KMS-11 (cell line): ENCODE results near the gene HCN4.

Experiments
- H2AFZ ChIP-seq: fragments of 200-600 bp; sonication (generic); 2 replicates; pipeline ENCODE4 v1.6.1; 2016; ENCODE audit warnings: antibody characterized with exemption, mixed run types, low read depth
- H3K27ac ChIP-seq: fragments of 200-600 bp; sonication (generic); 2 replicates; pipeline ENCODE4 v1.6.1; 2016; ENCODE audit warnings: mild to moderate bottlenecking, mixed run types
- H3K27me3 ChIP-seq: fragments of 200-600 bp; sonication (generic); 2 replicates; pipeline ENCODE4 v1.6.1; 2017; ENCODE audit warnings: mild to moderate bottlenecking, low read depth, mixed run types, moderate library complexity; ENCODE audit not compliant: insufficient read depth
- H3K36me3 ChIP-seq: fragments of 200-600 bp; sonication (generic); 2 replicates; pipeline ENCODE4 v1.6.1; 2017; ENCODE audit warnings: mild to moderate bottlenecking, mixed run types; ENCODE audit not compliant: insufficient read depth
- H3K4me1 ChIP-seq: fragments of 200-600 bp; sonication (generic); 2 replicates; pipeline ENCODE4 v1.6.1; 2016; ENCODE audit warnings: mild to moderate bottlenecking, low read depth, mixed run types; ENCODE audit not compliant: poor library complexity, severe bottlenecking
- H3K4me2 ChIP-seq: fragments of 200-600 bp; sonication (generic); 2 replicates; pipeline ENCODE4 v1.7.0; 2016; ENCODE audit warnings: mild to moderate bottlenecking, mixed run types
- H3K4me3 ChIP-seq: fragments of 200-600 bp; sonication (generic); IDR thresholded peaks from 2 replicates; pipeline ENCODE4 v1.6.1; 2017; ENCODE audit warnings: low read depth, low read length, mixed read lengths; ENCODE audit not compliant: insufficient read depth
- H3K79me2 ChIP-seq: fragments of 200-600 bp; sonication (generic); 2 replicates; pipeline ENCODE4 v1.6.1; 2016; ENCODE audit warnings: low read depth, mixed run types; ENCODE audit not compliant: insufficient read depth
- H3K9ac ChIP-seq: fragments of 200-600 bp; sonication (generic); 2 replicates; pipeline ENCODE4 v1.6.1; 2016; ENCODE audit warnings: mild to moderate bottlenecking, mixed run types
- H4K20me1 ChIP-seq: fragments of 200-600 bp; sonication (generic); 2 replicates; pipeline ENCODE4 v1.6.1; 2016; ENCODE audit warnings: mild to moderate bottlenecking, mixed run types; ENCODE audit not compliant: insufficient read depth
- TF ChIP-seq, protein P1 (sequence below): fragments of 200-600 bp; sonication (generic); conservative IDR thresholded peaks from 2 replicates; pipeline ENCODE4 v1.6.1; 2017; ENCODE audit warnings: low read depth, mild to moderate bottlenecking, antibody characterized with exemption, low read length, moderate library complexity, mixed read lengths

Gene HCN4

DNA sequence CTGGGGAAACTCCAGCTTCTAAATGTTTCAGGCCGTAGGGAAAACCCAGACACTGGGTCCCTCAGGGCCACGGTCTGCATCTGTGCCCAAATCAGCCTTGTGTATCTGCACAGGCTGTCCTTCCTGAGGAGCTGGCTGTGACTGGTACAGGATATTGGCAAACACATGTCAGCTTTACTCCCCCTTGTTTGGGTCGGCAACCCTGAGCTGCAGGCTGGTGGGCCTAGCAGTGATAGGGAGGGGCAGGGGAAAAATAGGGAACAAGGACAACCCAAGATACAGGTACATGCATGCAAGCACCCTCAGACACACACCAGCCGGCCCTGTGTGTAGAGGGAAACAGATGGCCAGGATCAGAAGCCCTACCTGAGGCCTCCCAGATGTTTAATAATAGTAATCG, 28.7 kb upstream of the HCN4 start:
- H3K9ac ChIP-seq: no peak overlapping the region
- no peak overlapping the region for H3K4me2 ChIP-seq
- H3K4me1 ChIP-seq: peaks cover 19% of the 10 kb centered on the region
- TF ChIP-seq, protein P1, sequence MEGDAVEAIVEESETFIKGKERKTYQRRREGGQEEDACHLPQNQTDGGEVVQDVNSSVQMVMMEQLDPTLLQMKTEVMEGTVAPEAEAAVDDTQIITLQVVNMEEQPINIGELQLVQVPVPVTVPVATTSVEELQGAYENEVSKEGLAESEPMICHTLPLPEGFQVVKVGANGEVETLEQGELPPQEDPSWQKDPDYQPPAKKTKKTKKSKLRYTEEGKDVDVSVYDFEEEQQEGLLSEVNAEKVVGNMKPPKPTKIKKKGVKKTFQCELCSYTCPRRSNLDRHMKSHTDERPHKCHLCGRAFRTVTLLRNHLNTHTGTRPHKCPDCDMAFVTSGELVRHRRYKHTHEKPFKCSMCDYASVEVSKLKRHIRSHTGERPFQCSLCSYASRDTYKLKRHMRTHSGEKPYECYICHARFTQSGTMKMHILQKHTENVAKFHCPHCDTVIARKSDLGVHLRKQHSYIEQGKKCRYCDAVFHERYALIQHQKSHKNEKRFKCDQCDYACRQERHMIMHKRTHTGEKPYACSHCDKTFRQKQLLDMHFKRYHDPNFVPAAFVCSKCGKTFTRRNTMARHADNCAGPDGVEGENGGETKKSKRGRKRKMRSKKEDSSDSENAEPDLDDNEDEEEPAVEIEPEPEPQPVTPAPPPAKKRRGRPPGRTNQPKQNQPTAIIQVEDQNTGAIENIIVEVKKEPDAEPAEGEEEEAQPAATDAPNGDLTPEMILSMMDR: no peak
- no peak overlapping the region for H2AFZ ChIP-seq
- H3K4me3 ChIP-seq: no peak overlapping the region
- H4K20me1 ChIP-seq: no peaks in the 10 kb centered on the region
- peaks cover 31% of the 10 kb centered on the region; the same call in 1 of the 2 replicates for H3K27me3 ChIP-seq
- no peak overlapping the region for H3K27ac ChIP-seq
- no peaks in the 10 kb centered on the region for H3K79me2 ChIP-seq
- no peaks in the 10 kb centered on the region for H3K36me3 ChIP-seq

DNA sequence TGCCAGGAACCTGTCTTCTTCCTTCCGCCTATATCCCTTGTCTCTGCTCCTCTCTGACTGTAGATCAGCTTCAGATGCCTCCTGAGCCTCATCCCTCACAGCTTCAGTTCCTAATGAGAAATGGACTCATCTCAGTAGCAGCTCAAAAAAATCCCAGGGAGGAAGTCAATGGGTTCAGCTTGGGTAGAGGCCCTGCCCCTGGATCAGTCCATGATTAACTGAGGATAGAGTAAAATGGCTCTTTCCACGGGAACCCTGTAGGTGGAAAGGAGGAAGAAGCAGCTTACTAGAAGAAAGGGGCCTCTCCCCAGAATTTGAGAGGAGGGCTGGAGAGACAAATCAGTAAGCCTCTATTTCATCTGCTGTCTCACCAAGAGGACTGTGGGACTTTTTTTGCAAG, 26.9 kb upstream of the HCN4 start:
- H3K9ac ChIP-seq: no peak overlapping the region
- H2AFZ ChIP-seq: no peak overlapping the region
- TF ChIP-seq, protein P1: no peak
- H3K4me1 ChIP-seq: peaks cover 15% of the 10 kb centered on the region
- no peaks in the 10 kb centered on the region for H3K79me2 ChIP-seq
- H3K27ac ChIP-seq: no peak overlapping the region
- H3K4me2 ChIP-seq: no peak overlapping the region
- peaks cover 33% of the 10 kb centered on the region; the same call in 1 of the 2 replicates for H3K27me3 ChIP-seq
- H4K20me1 ChIP-seq: no peaks in the 10 kb centered on the region
- H3K4me3 ChIP-seq: no peak overlapping the region
- H3K36me3 ChIP-seq: no peaks in the 10 kb centered on the region

DNA sequence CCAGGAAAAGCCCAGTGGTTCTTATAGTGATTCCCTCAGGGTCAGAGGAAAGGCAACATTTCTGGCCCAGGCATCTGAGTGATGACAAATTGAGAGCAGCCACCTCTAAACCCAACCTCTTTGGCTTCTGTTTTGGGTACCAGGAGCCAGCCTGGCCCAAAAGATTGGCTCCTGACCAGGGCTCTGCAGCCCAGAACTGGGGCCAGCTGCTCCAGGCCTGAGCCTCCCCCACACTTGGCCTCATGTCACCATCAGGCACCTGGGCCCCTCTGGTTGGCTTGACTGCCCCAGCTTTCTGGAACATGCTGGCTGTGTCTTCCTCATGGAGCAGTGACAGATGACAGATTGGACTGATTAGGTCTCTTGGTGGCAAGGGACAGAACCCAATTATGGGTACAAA, 26.0 kb upstream of the HCN4 start:
- H3K4me3 ChIP-seq: no peak overlapping the region
- no peak overlapping the region for H3K9ac ChIP-seq
- H3K27me3 ChIP-seq: peaks cover 33% of the 10 kb centered on the region; the same call in 1 of the 2 replicates
- TF ChIP-seq, protein P1: no peak
- no peak overlapping the region for H3K4me2 ChIP-seq
- H3K79me2 ChIP-seq: no peaks in the 10 kb centered on the region
- no peak overlapping the region for H2AFZ ChIP-seq
- no peak overlapping the region for H3K27ac ChIP-seq
- H3K4me1 ChIP-seq: peaks cover 6% of the 10 kb centered on the region
- H4K20me1 ChIP-seq: no peaks in the 10 kb centered on the region
- no peaks in the 10 kb centered on the region for H3K36me3 ChIP-seq

DNA sequence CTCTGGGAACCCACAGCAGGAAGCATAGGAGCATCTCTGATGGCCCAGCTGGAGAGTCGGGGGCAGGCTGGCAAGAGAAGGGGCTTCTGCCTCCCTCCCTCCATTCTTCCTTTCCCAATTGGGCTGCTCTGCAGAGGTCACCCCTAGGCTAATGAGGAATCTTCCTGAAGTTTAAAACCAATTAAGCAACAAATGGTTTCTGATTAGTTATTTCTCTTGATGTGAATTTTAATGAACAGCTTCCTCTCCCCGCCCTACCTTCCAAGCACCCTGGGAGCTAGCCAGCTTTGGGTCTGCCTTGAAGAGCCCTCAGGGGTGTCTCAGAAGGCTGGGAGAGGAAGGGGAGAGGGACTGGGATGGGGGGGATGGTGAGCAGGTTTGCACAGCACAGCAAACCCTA, 24.6 kb upstream of the HCN4 start:
- H3K4me1 ChIP-seq: no peaks in the 10 kb centered on the region
- H3K9ac ChIP-seq: no peak overlapping the region
- H4K20me1 ChIP-seq: no peaks in the 10 kb centered on the region
- H3K27me3 ChIP-seq: peaks cover 27% of the 10 kb centered on the region; the same call in 1 of the 2 replicates
- H2AFZ ChIP-seq: no peak overlapping the region
- no peak overlapping the region for H3K27ac ChIP-seq
- H3K36me3 ChIP-seq: no peaks in the 10 kb centered on the region
- TF ChIP-seq, protein P1: no peak
- H3K4me3 ChIP-seq: no peak overlapping the region
- H3K79me2 ChIP-seq: no peaks in the 10 kb centered on the region
- no peak overlapping the region for H3K4me2 ChIP-seq
